Measurements from ENCODE around the gene SLN.

SLN gene

GRCh38 chr11:107719557-107720302 lies 7.9 kb upstream of the SLN start:
- DNase-seq (ENCODE audit: low read depth) = no peak

- DNase-seq (ENCODE audit: low read depth) = no peak
These were observed 7.2 kb upstream of the SLN start for GRCh38 chr11:107719073-107719472.

GRCh38 chr11:107716884-107717532 lies 5.2 kb upstream of the SLN start:
- no peak for DNase-seq (ENCODE audit: low read depth)

GRCh38 chr11:107713009-107713408 lies 1.2 kb upstream of the SLN start:
- no peak for DNase-seq (ENCODE audit: low read depth)

- no peak for DNase-seq (ENCODE audit: low read depth)
These were observed 1.6 kb downstream of the SLN start for GRCh38 chr11:107710301-107710700.

- DNase-seq (ENCODE audit: low read depth) = no peak
These were observed 3.1 kb downstream of the SLN start for GRCh38 chr11:107708792-107709191.

- no peak for DNase-seq (ENCODE audit: low read depth)
These were observed 4.0 kb downstream of the SLN start for GRCh38 chr11:107707807-107708206.

DNA sequence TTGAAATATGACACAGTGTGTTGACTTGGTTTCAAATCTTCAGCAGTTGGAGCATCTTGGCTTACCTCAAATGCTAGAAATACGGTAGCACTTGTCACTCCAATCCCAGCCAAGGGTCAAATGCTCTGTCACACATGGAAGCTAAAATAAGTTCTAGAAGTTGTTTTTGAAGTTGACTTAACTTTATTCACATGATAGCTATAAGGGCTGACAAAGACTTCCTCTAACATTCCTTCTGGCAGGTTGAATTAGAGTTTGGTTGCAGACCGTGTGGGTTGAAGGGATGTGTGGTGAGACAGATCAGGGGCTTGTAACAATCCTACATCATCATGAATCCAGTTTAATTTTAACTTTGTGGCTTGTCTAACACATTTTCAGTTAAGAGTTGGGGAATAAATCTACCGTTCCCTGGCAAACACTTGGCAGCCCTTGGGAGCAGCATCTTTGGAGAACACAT lies 4.6 kb downstream of the SLN start:
- DNase-seq (ENCODE audit: low read depth) = no peak

DNA sequence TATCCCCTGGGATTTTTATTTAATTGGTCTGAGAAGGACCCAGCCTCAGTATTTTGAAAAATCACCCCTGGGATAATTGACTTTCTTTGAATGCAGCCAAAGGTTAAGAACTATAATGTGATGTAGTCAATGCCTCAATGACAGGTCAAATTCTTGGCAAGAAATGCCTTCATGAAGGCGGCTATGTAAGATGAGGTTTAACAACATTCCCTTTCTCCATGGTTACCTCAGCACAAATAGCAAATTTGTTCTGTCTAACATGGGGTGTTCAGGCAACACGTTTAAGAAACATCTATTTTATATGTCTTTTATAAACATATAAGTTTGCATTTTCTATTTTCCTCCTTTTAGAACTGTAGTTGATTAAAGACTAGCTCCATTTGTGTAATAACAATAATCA lies 5.3 kb downstream of the SLN start:
- DNase-seq (ENCODE audit: low read depth) = no peak

DNA sequence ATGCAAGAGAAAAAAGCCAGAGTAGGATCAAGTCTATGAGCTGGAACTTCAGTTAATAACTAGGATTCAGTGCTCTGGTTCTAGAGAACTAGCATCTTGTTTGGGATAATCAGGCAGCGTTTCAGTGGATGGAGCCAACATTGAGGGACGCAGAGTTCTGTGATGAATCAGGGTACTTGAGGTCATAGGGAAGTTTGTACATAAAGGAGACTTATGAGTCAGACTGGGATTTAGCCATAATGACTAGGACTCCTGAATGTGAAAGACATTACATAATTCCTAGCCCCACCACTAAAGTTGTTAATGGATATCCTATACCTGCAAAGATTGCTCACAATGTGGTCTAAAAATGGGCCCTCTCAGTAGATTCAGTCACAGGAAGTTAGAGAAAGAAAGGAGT lies 6.8 kb downstream of the SLN start:
- DNase-seq (ENCODE audit: low read depth) = no peak

GRCh38 chr11:107704451-107704850 lies 7.4 kb downstream of the SLN start:
- no peak for DNase-seq (ENCODE audit: low read depth)

DNA sequence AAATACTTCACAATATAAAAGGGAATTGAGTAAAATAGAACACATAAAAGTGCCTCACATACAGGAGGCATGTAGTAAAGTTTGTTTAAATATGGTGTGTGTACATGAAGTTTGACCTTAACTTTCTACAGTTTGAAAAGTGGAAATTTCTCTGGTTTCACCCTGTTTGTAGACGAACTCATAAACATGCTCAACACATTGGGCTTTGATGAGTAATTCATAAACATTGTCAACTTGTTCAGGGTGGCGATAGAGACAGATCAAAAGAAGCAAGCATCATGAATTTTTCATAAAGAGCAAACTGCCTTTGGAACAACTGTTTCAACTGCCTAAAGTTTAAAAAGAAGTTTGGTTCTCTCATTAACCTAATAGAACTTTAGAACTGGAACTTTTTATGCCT lies 9.1 kb downstream of the SLN start:
- no peak for DNase-seq (ENCODE audit: low read depth)

- DNase-seq (ENCODE audit: low read depth) = no peak
These were observed 9.7 kb downstream of the SLN start for GRCh38 chr11:107702109-107702660.

DNA sequence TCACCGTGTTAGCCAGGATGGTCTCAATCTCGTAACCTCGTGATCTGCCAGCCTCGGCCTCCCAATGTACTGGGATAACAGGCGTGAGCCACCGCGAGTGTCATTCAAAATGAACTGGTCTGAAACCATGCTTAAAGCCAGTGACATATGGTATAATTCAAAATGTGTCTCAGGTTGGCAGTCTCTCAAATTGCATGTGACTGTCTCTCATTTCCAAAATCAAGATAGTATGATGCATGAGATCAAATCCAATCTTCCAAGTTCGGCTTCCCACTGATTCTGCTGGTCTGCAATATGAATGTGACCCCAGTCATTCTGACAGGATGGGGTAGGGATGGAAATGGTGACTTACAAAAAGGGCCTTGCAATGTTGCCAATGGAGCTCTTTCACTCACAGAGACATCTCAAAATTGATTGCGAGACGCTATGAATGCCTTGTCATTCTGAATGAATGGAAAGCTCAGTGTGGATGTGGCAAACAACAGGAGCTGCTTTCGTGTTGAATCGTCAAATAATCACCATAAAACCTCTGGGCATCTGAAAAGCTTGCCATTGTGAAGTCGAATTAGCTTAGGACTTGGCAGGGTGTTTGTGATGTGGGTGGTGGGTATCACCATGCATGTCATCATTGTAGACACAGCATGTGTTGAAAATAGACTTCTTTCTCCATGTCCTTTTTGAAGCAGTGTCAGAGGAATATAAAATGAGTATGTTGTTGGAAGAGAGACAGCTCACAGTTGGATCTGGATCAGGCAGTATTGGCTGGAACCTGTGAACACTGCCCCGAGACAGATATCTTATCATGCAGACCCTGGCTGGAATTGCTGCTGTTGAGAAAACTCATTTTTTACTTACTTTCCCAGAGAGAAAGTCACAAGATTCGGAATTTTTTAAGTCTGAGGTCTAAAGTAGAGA lies 12.2 kb downstream of the SLN start:
- DNase-seq (ENCODE audit: low read depth) = no peak

- no peak for DNase-seq (ENCODE audit: low read depth)
These were observed 14.6 kb downstream of the SLN start for GRCh38 chr11:107697291-107697690.

- DNase-seq (ENCODE audit: low read depth) = no peak
These were observed 15.7 kb downstream of the SLN start for GRCh38 chr11:107696140-107696539.

DNA sequence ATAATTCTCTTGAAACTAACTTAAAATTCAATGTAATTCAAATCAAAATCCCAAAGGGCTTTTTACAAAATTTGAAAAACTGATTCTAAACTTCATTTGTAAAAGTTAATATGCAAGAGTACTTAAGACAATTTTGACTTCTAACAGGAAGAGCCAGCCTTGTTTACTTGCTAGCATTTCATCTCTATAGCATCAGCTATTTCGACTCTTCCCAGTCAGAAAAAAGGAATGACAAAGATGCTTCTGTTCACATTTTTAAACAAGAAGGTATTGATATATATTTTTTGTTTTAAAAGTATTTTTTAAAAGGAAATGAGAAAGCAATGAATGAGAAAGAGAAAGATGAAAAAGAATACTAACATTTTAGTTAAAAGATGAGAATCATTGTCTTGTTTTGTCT lies 16.4 kb downstream of the SLN start:
- DNase-seq (ENCODE audit: low read depth) = no peak

GRCh38 chr11:107691000-107691750 lies 20.7 kb downstream of the SLN start:
- DNase-seq (ENCODE audit: low read depth) = no peak

- peak; percentile 6 for DNase-seq (ENCODE audit: low read depth)
These were observed 22.3 kb downstream of the SLN start for GRCh38 chr11:107689317-107690202.

GRCh38 chr11:107688322-107688918 lies 23.4 kb downstream of the SLN start:
- DNase-seq (ENCODE audit: low read depth) = no peak
